CD4-positive, alpha-beta T cell treated with Interleukin-2 at 100 ng/mL for 4 hours (primary cell): ENCODE measurements around the gene TUBG2.
"Not testable (repeated sequence)": the region's sequence is repeated elsewhere in the genome, so short reads cannot be mapped to it uniquely, and the experiment has no call there.

Experiments
- DNase-seq: peaks from one replicate; pipeline ENCODE4 v3.0.0-alpha.2; 2020; ENCODE audit warnings: low spot score

The TUBG2 gene

GRCh38 chr17:42659079-42659931, at the start of gene TUBG2:
Gene TUBG2, plus strand, starts transcription at chr17:42659284. Its CDS starts 220 bp downstream, at chr17:42659504.
- DNase-seq, result peak; percentile 79

- not testable (repeated sequence) for DNase-seq
Observed at GRCh38 chr17:42609814-42610801, 49.0 kb upstream of the TUBG2 start.

GRCh38 chr17:42612013-42612412, 47.1 kb upstream of the TUBG2 start:
- no peak for DNase-seq

GRCh38 chr17:42613699-42614295, 45.3 kb upstream of the TUBG2 start:
- no peak for DNase-seq

DNA sequence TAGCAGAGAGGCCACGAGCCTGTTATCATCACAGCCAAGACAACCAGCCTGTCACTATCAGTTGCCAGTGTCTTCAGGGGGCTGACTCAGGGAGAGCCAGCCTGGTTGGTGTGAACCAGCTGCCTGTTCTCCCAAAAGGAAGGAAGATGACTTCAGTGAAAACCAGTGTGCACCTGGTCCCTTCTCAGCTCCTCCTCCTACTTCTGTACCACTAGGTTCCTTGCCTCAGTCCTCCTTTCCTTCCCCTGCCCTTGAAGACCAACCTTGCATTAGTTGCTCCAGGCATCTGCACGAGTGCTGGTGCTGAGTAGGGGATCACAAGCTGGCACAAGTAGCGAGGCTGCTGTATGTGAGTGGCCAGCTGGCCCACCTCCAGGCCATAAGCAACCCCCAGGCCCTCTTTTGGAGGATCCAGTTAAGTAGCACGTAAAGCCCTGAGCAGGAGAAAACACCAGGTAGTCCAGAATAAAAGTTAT, 41.1 kb upstream of the TUBG2 start:
- DNase-seq, result no peak

DNA sequence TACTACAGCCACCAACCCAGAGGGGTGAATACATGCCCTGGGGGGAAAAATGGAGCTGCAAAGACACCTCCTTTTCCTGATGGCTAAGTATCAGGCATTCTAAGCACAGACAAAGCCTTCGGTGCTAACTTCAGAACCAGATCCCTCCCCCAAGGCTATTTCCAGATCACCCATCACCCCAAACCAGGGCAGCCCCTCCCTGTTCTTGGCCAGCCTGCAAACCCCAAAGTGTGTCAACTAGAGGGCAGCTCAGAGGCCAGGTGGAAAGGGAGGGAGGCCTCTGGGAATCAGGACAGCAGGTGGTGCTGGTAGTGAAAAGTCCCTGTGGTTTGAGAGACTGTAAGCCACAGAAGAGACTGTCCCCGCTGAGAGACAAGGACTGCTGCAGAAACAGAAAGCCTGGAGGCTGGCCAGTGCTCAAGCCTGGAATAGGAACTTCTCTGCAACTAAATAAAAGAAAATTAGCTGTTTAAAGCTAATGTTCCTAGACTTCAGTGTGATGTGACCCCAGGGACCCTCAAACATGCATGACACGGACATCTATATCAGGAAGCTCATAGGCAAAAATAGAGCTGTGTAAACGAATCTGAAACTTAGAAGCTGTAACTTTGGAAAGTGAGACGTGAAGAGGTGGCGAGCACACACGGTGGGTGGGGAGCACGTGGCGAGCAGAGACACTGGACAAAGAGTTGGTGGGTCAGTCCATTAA, 40.5 kb upstream of the TUBG2 start:
- DNase-seq, result no peak

- not testable (repeated sequence) for DNase-seq
Observed at GRCh38 chr17:42621987-42622386, 37.1 kb upstream of the TUBG2 start.

- no peak for DNase-seq
Observed at GRCh38 chr17:42623271-42623670, 35.8 kb upstream of the TUBG2 start.

DNA sequence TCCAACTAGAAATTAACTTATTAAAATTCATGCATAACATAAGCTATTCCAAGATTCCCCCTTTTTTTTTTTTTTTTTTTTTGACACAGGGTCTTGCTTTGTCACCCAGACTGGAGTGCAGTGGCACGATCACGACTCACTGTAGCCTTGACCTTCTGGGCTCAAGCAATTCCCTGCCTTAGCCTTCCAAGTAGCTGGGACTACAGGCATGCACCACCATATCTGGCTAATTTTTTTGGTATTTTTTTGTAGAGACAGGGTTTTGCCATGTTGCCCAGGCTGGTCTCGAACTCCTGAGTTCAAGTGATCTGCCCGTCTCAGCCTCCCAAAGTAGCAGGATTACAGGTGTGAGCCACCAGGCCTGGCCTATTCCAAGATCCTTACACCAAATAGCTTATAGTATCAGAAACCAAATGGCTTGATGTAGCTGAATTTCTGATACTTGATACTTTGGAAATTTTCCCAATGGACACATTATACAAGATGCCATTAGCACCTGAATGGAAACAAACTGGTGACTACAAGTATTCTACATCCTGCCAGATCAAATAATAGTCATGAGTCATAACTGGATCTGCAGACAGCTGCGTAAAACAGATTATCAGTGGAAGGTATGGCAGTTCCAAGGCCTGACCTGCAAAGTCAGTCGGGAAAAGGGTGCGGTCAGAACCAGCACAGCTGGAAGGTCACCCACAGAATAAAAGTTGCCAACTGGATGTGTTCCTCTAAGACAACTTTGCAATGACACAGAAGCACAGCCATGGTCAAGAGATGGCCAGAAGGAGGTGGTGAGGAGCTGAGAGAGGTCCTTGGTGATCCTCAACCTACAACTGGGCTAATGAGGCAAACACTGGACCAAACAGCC, 35.1 kb upstream of the TUBG2 start:
- no peak for DNase-seq

DNA sequence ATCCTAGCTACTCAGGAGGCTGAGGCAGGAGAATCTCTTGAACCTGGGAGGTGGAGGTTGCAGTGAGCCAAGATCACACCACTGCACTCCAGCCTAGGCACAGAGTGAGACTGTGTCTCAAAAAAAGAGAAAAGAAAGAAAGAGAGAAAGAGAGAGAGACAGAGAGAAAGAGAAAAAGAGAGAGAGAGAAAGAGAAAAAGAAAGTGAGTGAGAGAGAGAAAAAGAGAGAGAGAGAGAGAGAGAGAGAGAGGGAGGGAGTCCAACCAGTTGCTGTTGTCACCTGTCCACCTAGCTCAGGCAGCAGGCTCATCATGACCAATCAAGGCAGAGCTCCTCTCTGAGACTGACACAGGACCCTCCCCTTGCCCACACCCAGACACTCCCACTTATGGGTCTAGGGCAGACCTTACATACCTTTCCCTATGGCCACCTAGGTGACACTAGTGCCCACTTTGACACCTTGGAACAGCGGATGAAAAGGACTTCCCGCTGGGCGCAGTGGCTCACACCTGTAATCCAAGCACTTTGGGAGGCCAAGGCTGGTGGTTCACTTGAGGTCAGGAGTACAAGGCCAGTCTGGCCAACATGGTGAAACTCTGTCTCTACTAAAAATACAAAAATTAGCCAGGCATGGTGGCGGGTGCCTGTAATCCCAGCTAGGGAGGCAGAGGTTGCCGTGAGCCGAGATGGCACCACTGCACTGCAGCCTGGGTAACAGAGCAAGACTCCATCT, 31.9 kb upstream of the TUBG2 start:
- not testable (repeated sequence) for DNase-seq

DNA sequence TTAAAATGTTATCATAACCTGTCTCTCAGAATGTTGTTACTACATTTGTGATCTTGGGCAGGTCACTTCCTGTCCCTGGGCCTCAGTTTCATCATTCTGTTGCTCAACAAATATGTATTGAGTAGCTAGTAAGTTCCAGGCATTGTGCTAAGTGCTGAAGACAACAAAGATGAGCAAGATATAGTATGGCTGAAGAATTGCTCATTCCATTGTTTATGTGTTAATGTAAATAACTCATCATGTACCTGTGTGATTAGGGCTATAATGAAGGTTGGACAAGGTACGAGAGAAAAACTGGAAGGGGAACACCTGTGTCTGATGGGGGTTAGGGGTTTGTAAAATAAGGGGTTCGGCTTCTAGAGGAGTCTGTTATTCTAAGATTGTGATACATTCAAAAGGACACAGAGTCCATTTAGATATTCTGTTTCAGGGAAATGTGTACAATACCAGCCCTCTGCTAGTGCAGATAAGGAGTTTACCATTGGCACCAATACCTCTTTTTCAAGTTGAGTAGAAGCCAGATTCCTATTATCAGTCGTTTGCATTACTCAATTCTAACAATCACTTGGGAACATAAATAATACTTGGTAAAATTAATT, 29.6 kb upstream of the TUBG2 start:
- DNase-seq, result no peak

GRCh38 chr17:42632949-42633444, 26.1 kb upstream of the TUBG2 start:
- no peak for DNase-seq

DNA sequence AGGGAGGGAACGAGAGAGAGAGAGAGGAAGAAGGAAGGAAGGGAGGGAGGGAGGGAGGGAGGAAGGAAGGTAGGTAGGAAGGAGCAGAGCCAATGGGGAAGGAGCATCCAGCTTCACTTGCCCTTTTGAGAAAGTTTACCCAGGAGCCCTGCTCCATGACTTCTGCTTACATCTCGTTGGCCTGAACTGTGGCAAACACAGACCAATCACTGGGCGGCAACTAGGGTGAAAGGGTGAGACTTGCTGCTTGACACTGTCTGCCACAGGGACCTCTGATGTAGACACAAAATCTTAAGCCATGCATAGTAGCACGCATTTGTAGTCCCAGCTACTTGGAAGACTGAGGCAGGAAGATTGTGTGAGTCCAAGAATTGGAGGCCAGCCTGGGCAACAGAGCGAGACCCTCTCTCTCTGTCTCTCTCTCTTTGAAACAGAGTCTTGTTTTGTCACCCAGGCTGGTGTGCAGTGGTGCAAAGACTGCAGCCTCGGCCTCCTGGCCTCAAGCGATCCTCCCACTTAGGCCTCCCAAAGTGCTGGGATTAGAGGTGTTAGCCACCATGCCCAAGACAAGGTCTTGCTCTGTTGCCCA, 19.5 kb upstream of the TUBG2 start:
- no peak for DNase-seq

- no peak for DNase-seq
Observed at GRCh38 chr17:42640121-42640520, 19.0 kb upstream of the TUBG2 start.

DNA sequence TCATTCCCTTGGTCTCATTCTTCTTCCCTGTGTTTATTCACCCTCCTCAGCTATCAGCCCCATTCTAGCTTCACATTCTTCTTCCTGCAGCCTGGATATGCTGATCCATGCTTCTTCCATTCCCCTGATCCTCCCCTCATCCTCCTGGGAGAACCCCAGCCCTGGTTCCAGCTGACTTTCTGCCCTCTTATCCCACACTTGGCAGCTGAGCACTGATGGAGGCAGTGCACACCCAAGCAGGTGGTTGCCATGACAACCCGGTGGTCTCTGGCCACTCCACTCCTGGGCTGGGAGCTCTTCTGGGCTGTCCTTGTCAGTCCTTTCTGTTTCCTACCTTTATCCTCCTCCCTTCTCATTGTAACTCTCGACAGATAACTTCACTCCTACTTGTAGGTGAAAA, 16.7 kb upstream of the TUBG2 start:
- DNase-seq, result no peak

DNA sequence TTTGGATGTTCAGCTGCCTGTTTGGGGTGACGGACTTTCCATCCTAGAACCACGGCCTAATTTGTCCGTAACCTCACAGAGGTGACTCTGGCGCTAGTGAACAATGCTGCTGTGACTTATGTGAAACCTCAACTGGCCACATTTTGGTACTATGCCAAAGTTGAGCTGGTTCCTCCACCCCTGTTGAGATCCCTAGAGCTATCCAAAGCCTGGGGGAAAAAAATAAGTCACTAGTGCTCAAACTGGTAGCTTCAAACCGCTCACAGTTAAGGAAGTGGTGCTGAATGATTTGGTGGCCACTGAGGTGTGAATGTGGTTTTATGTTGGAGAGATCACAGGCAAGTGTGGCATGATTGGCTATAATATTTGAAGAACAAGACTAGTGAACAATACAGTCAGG, 11.3 kb upstream of the TUBG2 start:
- DNase-seq, result no peak

DNA sequence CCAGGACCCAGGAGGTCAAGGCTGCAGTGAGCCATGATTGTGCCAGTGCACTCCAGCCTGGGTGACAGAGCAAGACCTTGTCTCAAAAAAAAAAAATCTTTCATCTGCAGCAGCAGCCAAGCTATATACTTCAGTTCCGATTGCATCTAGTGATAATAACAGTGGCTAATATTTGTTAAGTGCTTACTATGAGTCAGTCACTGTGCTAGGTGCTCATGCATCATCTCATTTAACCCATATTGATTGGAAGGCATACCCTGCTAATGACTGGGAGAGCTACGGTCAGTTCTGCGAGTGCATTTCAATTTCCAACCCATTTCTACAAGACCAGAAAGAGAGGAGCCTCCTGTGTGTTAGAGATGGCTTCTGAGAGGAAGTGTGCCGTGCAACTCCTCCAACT, 7.7 kb upstream of the TUBG2 start:
- no peak for DNase-seq

- DNase-seq, result no peak
Observed at GRCh38 chr17:42653179-42654124, 5.6 kb upstream of the TUBG2 start.
